Superior temporal gyrus (tissue), 1 donor: ENCODE measurements around the gene PATE4.
A peak's percentile ranks its signal among the peaks of the same experiment; 100 is the strongest.
"Not testable (repeated sequence)": the region's sequence is repeated elsewhere in the genome, so short reads cannot be mapped to it uniquely, and the experiment has no call there.

Source experiments
- DNase-seq: peaks from one replicate; pipeline ENCODE4 v3.0.0-alpha.2; 2016; ENCODE audit errors: extremely low spot score

PATE4 gene

GRCh38 chr11:125833016-125833415 is at the start of gene PATE4:
PATE4 (plus strand) TSS chr11:125833316; CDS start chr11:125833360, 44 bp downstream.
- DNase-seq: no peak

DNA sequence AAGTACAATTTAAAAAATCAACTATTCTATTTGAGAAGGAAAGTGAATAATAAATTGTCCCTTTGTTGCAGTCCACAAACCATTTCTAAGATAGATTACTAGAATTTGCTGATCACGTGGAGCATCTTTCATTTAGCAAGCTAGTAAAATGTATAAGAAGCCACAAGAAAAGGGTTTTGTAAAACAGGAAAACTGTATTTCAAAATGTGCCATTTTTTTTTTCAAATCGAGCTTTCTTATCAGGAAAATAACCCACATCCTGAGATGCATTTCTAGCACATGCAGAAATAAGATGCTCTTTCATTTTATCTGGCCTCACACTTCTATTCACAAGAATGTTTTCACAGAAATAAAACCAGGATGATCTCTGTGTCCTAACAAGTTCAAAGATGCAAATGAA is 48.4 kb upstream of the PATE4 start:
- DNase-seq: no peak

DNA sequence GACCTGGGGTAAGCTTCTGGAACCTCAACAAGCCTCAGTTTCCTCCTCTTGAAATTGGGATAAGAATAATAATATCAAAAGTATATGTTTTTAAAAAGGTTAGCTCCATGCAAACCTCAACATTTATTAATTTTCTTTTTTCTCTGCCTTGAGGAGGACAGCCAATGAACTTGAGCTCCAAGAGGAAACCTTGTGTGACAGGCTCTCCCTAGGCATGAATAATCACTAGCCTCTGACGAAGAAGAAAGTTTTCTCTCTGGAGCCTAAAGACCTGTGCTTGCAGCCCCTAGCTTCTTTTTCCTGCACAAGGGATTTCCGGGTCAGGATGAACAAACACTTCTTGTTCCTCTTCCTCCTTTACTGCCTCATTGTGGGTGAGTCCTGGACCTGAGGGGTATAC is 45.3 kb upstream of the PATE4 start, which contains the start of gene PATE3:
Gene PATE3, plus strand, starts transcription at position 301 of the 400 bp plus-strand sequence. Its CDS starts 25 bp downstream, at position 326.
- DNase-seq: no peak

GRCh38 chr11:125790825-125791224 is 42.3 kb upstream of the PATE4 start:
- DNase-seq: no peak

- no peak for DNase-seq
These were observed 35.5 kb upstream of the PATE4 start for GRCh38 chr11:125797641-125798040.

GRCh38 chr11:125799808-125800207 is 33.3 kb upstream of the PATE4 start:
- no peak for DNase-seq

GRCh38 chr11:125802387-125802786 is 30.7 kb upstream of the PATE4 start:
- DNase-seq: no peak

GRCh38 chr11:125807909-125808308 is 25.2 kb upstream of the PATE4 start:
- no peak for DNase-seq

DNA sequence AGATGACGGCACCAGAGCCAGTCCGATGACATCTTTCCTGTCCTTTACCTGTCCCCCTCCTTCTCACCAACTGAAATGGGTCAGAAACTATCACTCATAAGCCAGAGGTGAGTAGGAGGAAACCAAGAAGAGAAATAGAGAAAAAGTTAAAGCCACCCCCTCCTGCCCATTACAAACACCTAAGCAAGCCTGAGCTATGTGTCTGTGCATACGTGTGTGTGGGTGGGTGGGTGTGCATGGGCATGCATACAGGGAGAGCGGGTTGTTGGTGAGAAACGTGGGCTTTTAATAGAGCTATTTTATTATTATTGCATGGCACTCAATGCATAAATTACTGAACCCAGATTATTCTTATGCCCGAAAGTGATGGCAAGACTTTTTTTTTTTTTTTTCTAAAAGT is 2.6 kb downstream of the PATE4 start:
- DNase-seq: no peak

DNA sequence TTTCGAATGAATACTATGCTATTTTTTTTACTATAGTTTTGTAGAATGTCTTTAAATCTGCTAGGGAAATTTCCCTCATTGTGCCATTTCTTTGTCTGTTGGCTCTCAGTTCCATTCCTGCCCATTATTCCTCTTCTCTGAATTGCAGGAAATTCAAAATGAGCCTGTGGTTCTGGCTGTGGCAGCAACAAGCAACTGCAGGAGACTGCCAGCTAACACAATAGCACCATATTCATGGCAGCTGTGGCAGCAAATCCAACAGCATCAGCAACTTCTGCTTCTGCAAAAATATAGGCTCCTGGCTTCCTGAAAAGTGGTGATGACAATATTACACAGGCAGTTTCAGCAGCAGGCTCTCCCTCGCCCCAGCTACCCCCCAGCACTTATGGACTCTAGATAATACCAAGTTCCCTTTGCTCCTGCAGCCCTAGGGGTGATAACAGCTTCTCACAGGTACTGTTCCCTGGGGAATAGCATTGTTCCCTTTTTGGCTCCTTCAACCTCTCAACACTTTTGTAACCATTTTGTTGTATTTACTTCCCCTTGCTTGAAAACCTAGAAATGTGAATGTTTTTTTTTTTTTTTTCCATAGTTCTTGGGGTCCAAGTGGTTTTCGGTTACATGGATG is 9.3 kb downstream of the PATE4 start:
- DNase-seq: peak; percentile 9

DNA sequence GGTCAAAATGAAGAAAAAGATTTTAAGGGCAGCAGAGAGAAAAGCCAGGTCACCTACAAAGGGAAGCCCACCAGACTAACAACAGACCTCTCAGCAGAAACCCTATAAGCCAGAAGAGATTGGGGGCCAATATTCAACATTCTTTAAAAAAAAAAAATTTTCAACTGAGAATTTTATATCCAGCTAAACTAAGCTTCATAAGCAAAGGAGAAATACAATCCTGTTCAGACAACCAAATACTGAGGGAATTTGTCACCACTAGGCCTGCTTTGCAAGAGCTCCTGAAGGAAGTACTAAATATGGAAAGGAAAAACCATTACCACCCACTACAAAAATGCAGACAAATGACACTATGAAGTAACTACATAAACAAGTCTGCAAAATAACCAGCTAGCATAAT is 13.1 kb downstream of the PATE4 start:
- no peak for DNase-seq

DNA sequence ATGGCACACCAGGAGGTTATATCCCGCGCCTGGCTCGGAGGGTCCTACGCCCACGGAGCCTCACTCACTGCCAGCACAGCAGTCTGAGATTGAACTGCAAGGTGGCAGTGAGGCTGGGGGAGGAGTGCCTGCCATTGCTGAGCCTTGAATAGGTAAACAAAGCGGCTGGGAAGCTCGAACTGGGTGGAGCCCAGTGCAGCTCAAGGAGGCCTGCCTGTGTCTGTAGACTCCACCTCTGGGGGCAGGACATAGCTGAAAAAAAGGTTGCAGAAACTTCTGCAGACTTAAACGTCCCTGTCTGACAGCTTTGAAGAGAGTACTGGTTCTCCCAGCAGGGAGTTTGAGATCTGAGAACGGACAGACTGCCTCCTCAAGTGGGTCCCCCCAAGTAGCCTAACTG is 24.6 kb downstream of the PATE4 start:
- not testable (repeated sequence) for DNase-seq

- DNase-seq: not testable (repeated sequence)
These were observed 29.7 kb downstream of the PATE4 start for GRCh38 chr11:125862786-125863185.

GRCh38 chr11:125865354-125865753 is 32.2 kb downstream of the PATE4 start:
- not testable (repeated sequence) for DNase-seq

DNA sequence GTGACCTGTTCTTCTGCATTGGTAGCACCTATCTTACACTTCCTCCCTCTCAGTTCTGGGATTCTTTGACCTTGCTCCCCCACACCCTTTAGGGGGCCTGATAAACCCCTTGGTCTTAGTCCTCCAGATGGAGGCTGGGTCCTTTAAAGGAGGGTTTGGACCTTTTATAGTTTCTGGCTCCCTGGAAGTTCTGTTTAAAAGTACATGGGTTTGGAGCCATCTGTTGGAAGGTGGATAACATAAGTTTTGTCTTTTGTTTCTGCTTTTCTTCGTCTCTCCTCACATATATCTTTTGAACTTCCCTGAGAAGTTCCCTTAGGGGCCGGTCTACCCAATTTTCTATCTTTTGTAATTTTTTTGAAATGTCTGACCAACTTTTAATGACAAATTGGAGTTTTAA is 36.4 kb downstream of the PATE4 start:
- DNase-seq: no peak

GRCh38 chr11:125871391-125872137 is 38.4 kb downstream of the PATE4 start:
- DNase-seq: no peak

DNA sequence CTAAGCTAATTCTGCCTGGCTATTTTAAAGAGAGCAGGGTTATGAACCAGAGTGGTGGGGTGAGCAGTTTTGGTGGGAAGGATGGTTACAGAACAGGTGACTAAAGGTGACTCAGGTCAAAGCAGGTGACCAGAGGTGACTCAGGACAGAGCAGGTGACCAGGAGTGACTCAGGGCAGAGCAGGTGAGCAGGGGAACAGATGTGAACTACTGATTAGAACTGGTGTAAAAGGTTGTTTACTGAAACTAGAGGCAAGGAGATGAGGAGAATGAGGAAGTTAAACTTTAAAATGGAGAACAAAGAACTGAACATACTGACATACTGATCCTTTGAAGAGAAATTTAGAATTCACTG is 39.0 kb downstream of the PATE4 start:
- DNase-seq: no peak

DNA sequence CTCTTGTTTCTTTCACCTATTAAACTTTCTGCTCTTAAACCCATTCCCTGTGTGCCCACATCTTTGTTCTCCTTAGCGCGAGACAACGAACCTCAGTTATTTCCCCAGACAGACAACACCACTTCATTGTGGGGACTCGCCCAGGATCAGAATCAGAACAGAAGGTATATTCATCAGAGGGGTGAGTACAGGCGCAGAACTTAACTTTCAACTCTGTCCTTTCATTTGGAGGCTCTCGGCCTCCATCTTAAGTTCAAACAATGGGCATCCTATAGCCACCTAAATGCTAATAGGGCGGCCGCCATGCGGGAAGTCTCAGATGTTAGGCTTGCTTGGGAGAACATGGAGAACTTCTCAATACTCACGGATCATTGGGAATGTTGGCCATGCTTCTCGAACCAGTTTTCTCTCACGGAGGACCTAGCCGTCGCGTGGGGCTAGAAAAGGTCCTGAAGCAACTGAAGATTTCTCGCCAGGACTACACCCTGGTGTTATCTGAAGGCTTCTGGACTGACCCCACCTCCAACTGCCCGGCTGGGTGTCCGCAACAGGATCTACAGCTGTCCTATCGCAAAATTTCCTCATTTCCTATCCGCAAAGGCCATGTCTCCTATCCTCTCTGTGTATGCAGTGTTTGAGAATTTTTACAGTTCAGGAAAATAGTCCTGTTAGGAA is 40.9 kb downstream of the PATE4 start:
- no peak for DNase-seq

GRCh38 chr11:125874556-125875124 is 41.5 kb downstream of the PATE4 start:
- DNase-seq: peak; percentile 95

GRCh38 chr11:125881291-125881690 is 48.2 kb downstream of the PATE4 start:
- DNase-seq: no peak

- DNase-seq: no peak
These were observed 50.3 kb downstream of the PATE4 start for GRCh38 chr11:125883375-125883774.

- DNase-seq: no peak
These were observed 53.9 kb downstream of the PATE4 start for GRCh38 chr11:125886997-125887372.
